Putamen (tissue), 1 donor: ENCODE data around the gene NSD2.

Source experiments
- DNase-seq: peaks from one replicate; pipeline ENCODE4 v3.0.0-alpha.2; 2016; ENCODE audit warnings: low spot score

The NSD2 gene

DNA sequence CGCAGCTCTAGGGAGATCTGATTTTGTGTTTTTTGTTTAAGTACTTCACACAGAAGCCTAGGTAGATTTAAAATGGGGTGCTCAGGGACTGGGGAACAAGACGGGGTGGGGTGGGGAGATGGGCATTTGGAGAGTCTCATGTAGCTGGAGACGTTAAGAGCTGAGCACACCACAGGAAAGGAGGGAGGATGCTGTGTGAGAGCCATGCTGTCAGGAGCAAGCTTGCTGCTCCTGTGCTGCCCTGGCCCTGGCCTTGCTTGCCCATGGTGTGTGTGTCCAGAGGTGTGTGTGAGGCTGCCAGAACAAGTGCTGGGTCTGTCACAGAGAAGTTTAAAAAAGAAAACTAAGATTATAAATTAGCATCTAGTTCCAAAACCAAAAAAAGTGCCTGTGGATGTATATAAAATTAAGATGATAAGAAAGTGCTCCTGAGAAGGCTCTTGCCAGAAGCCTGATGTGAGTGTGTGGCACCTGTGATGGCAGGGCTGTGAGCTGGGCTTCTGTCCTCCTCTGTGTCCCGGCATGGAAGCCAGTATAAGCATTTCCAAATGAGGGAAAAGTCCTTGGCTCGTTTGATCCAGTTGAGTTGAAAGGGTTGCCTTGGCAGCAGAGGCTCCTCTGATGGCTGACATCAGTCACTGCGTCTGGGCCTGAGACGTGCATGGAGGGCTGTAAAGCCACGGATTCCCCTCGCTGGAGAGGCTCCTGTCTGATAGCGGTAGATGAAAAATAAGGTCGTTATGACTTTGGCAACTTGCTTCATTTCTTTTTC is 74.1 kb downstream of the NSD2 start:
- DNase-seq: peak; percentile 34

DNA sequence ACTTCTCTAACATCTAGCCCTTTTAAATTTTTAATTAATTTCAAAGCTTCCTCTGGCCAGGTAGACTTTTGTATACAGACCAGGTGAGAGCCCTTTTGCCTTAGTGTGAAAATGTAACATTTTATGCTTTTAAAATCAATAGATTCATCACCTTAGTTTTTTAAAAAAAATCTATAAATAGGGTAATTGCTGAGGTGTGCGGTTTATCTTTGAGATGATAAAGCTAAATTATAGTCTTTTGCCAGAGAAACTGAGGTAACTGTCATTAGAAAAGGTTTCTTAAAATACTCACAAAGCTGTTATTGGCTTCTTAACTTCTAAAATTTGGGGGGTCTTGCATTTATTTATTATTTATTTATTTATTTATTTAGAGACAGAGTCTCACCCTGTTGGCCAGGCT is 74.7 kb downstream of the NSD2 start:
- DNase-seq: no peak

DNA sequence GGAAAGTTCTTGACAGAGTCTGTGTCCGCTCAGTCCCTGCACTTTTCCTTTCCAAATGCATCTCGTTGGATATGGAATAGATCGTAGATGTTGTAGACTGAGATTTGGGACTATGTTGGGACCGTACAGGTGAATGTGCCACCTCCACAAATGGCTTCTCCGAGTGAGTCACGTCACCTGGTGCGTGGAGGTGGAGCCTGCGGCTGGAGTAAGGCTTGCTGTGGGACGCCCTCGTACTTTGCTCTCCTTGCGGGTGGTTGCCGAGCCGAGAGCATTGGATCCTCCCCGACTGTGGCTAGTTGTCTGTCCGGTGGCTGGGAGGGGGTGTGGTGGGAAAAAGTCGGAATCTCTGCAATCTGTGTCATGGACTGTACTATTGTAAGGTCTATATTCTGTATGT is 77.0 kb downstream of the NSD2 start:
- peak; percentile 25 for DNase-seq

DNA sequence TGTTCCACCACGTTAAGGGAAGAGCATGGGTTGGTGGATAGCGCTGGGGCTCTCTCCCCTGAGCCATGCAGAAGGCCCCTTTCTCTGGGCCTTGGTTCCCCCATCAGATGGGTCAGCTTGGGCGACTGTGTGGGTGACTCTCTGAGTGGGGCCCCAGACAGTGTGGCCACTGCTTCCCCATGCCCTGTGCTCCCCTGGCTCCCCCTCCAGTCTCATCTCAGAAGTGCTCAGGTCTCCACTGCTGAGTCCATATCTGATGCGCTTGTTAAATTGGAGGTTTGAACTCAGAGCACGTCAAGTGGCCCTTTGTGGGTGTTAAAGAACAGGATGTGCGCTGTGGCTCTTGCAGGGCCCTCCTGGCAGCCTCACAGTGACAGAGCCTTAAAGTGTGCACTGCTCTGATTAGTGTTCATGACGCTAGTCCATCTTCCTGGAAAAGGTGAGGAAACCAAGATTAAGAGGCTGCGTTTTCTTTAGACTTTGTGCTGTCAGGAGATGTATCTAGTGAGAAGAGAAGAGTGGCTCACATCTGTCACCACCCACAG is 77.8 kb downstream of the NSD2 start:
- no peak for DNase-seq

DNA sequence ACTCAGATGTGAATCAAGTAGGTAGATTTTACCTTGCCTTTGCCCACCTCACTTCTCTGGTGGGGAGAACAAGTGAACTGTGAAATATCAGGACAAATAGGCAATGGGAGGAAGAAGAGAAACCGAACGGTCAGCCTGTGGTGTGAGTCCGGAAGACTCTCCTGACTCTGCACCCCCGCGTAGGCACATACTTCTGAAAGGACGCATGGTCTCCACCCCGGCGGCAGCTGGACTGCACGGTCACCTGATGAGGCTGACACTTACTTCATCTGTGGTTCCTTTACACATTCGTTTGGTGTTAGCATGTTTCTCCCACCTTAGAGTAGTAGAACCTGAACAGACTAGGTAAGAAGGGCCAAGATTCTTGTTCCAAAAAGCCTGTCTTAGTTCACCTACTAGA is 79.2 kb downstream of the NSD2 start:
- no peak for DNase-seq

DNA sequence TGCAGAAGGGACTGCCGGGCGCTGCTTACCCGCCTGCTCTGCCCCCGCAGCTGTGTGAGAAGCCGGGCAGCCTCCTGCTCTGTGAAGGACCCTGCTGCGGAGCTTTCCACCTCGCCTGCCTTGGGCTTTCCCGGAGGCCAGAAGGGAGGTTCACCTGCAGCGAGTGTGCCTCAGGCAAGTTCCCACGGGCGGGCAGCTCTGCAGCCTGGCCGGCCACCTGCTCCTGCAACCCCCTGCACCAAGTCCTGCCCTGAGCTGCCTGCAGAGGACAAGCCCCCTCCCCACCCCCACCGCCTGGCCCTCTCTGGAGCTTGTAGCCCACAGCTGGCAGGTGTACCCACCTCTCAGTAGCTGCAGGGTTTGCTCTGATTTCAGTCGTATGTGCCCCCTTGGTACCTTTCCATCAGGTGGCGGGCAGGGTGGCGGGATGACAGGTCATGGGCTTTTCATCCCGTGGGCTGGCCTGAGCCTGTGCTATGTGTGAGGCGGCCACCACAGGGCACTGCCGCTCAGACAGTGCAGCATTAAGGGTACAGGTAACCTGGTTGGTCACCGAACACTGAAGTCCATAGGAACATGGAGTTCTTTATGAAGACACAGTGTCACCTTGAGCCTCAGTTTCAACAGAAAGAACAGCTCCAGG is 81.0 kb downstream of the NSD2 start:
- no peak for DNase-seq

DNA sequence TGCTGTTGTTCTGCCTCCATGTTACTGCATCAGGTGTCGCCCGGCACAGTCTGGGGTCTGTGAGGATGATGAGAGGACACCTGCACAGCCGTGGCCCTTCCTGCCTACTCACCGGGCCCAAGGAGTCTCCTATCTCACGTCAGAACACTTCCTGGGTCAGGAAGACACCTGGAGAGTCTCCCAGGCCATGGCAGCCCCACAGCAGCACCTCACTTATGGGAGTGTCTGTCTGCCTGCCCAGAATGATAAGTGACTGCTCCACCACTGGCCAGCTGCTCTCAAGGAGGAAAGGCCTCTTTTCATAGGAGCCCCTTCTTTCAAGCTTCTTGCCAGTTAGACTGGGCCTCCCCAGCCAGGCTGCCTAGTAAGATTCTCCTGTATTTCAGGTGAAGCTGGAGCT is 81.5 kb downstream of the NSD2 start:
- no peak for DNase-seq

DNA sequence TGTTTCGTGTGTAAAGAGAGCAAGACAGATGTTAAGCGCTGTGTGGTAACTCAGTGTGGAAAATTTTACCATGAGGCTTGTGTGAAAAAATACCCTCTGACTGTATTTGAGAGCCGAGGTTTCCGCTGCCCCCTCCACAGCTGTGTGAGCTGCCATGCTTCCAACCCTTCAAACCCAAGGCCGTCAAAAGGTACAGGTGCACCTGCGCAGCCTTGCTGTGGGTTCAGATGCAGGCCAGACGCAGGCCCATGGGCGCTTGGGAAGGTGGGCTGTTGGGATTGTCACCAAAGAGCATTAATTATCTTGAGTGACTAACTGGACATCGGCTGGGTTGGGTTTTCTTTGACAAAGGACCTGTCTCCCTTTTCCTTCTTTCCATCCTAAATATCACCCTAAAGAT is 82.1 kb downstream of the NSD2 start:
- DNase-seq: no peak

DNA sequence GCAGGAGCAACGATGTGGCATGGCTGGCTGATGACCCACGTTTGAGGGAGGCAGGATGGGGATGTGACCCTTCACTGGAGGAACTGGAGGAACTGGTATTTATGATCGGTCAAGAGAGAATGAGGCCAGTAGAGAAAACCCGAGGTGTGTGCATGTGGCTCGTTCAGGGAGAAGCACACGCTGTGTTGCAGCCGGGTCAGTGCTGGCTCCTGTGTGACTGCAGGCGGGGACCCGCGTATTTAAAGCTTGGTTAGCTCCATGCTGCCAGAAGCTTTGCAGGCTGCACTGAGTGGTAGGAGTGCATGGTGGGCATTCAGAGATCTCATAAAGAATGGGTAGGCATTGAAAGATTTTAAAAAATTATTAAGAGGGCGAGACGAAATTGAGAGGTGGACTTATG is 85.4 kb downstream of the NSD2 start:
- DNase-seq: no peak

DNA sequence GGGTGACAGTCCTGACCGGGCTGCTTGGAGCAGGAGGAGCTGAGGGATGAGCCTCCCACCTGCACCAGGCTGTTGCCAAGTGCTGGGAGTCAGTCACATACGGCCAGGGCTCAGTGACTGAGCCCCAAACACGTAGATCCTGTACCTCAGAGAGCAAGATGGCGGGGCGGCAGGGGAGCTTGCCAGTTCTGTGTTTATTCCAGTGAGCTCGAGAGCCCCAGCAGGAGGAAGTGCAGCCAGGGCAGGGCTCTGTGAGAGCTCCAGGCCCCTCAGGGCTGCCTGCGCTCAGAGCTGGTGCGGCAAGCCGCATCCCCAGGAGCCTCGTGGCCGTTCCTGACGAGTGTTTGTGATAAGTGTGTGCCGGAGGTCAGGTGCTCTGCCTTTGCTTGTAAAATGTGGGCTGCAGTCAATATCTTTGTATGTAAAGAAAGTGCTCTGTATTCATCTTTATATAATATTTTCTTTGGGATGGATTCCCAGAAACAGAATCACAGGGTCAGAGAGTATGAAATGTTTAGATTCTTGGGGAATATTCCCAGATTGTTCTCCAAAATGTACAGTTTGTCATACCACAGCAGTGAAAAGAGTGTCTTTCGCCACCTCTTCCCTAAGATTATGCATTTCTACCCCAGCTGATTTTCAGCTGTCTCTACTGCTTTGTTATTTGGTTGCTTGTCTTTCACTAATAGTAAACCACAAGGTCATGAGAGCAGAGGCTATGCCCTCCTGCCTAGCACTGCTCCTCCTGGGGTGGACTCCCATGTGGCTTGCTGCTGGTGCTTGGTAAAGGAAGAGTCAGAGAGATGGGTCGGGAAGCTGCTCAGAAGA is 87.3 kb downstream of the NSD2 start:
- DNase-seq: no peak

DNA sequence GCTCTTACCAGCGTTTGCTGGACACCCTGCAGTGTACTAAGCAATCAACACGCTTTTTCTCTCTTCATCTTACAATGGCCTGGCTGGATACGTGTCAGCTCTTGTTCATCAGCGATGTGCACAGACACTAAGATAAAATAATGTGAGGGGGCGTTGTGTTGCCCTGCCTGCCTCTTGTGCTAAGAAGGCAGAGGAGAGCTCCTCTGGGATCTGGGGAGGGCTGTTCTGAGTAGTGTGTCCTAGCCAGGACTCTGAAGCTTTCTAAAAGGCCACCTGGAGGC is 87.9 kb downstream of the NSD2 start:
- no peak for DNase-seq

DNA sequence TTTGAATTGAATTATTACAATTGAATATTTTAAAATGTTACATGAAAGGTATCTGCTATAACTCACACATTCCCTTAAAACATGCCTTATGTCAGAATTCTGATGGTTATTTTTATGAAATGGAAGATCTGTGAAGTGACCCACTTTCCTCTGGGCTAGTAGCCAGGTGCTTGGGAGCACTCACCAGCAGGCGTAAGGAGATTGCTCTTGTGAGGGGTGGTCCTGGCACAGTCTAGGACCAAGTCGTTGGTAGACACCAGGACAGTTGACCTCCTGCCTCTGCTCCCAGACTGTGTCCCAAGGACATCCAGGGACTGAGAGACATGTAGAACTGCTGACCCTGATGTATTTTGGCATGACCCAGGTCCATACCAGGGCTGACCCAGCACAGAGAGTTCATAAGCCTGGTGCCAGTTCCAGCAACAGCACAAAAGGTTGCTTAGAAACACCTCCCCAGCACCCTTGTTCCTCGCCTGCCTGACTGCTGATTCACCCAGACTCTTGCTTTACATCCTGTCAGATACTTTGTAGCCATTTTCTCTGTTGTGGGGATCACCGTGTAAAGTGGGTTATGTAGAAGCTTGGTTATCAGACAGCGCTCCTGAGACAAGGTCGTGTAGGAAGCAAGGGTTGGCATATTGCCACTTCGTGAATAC is 89.1 kb downstream of the NSD2 start:
- DNase-seq: peak; percentile 76

DNA sequence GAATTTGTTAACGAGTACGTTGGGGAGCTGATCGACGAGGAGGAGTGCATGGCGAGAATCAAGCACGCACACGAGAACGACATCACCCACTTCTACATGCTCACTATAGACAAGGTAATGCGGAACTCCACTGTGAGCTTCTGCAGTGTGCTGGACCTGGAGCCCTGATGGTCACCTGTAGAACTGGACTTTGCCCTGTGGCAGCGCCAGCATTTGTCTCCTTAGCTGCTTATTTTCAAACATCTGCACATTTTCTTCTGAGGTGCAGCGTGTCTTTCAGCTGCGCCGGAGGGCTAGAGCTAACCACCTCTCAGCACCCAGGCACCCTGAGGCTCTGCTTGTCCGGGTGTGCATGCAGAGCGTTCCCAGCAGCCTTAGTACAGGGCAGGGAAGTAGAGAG is 89.8 kb downstream of the NSD2 start:
- no peak for DNase-seq

DNA sequence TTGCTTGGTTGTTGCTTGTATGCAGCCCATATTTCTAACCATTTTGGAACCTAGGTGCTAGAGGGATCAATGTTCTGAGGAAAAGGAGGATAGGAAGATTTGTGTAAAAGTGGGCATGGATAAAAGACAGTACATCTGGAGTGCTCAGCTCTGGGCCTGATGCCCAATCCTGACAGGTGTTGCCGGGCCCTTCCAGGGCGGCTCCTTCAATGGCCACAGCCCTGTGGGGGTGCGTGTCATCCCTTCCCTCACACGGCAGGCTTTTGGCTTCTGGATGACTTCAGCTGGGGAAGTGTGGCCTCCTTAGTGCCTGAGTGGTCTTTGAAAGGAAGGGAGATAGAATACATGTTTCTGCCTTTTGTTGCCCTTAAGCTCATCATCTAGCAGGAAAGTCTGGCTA is 90.4 kb downstream of the NSD2 start:
- no peak for DNase-seq

DNA sequence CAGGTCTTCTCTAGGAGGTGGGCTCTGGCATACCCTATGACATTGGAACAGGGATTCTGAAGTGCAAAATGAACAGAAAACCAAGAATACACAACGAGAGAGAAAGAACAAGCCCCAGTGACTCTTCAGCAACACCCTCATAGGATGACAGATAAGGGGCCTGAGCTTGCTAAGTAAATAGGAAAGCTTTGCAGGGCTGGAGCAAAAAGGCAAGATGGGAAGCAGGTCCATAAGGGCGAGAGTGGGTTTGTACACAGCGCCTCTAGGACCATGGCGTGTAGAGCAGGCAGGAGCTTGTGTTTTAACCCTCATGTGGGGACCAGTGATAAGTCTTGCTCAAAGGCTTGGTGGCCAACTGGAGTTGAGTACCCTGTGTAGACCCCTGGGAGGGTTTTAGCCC is 91.8 kb downstream of the NSD2 start:
- no peak for DNase-seq

DNA sequence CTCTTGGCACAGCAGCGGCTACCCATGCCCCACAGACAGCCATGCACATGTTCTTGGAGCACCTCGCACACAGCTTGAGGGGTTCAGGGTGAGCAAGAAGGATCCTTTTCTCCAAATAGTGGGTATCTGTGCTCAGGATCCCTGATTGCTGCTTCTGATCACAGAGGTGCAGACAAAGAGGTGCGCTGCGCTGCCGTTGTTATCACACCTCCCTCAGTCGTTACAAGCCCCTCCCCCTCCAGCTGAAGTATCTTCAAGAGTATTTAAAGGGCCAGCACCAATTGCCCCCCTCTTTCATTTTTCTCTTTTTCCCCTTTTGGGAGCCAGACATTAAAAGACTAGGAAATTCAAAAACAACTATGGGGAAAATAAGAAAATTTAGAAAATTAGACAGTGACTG is 93.2 kb downstream of the NSD2 start:
- DNase-seq: no peak

DNA sequence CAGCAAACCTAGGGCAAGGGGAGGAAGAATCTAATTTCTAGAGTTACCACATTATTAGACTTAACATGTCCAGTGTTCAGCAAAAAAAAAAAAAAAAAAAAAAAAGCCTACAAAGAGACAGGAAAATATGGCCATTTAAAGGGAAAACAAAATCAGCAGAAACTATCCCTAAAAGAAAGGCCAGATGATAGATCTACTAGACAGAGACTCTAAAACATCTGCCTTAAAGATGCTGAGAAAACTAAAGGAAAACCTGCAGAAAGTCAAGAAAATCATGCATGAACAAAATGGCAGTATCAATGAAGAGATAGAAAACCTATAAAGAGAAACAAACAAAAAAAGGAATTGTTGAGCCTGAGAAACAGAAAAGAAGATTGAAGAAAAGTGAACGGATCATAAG is 93.8 kb downstream of the NSD2 start:
- no peak for DNase-seq

DNA sequence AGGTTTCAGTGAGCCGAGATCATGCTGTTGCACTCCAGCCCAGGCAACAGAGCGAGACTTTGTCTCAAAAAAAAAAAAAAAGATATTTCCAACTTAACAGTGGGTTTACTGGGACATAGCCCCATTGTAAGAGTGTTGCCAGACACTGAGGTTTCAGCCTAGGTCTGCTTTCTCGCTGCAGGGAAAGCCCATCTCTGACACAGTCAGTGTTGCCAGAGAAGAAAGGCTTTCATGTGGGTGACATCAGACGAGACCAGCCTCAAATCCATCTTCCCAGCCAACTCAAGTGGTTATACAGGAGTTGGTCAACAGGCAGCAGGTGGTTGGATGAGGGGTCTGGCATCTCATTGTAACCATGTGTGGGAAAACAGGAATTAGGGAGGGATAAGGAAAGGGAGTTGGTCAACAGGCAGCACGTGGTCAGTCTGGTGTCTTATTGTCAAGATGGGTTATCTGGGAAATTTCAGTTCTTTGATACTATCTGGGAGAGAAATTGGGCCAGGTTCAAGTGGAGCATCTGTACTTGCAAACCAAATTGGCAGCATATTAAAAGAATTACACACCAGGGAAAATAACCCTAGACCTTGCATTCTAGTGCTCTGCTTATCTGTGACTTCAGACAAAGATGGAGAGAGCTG is 96.4 kb downstream of the NSD2 start:
- no peak for DNase-seq

DNA sequence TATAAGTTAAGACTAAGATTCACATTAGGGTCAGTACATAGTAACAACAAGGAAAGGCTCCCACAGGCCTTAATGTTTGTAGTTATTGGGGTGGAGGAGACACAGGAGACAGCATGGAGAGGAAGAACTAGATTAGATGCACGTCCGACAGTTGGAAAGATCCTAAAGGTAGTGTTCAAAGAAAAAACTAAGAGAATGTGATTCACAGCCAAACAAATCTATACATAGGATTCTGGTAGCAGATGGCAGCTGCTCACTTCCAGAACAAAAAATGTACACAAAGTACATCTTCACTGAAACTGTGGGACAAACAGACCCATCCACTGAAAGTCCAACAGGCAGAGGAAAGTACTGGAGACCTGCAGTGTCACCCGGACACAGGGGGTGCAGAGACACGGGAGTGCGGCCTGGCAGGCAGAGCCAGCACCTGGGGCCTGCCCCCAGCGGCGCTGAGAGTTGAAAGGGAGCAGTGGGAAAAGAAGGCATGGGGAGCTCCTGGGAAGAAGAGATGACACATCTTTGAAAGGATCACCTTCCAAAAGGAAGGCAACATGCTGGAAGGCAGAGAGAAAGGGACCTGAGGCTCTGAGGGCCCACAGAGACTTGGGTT is 97.6 kb downstream of the NSD2 start:
- no peak for DNase-seq

DNA sequence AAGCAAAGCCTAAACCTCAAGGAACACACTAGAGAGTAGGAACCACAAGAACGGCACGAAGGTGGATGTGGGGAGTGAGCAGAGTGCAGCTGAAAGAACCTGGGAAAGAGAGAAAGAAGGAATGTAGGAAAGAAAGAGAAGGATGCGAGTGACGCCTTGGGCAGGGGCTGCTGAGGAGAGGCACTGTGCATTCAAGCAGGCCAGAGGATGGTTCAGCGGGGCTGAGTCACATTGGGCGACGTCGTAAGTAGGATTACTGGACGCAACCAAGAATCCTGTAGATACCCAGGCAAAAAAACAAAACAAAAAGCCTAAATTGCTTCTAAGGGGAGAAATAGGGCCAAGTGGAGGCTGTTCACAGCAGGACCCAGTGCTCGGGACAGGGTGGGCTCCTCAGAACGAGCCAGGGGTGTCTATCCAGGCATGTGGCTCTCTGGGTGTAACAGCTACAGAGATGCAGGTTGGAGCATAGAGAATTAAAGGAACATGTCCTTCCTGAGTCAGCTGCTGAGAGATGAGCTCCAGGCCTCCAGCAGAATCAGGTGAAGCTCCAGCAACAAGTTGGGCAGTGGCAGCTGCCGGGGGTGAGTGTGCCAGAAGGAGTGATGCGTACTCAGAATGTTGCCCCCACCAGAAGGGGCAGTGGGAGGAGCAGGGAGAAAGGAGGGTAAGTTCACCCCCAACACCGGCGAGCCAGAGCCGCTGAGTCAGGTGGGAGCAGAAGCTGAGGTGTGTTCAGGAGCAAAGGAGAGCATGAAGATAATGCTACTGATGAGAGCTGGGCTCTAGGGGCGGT is 98.9 kb downstream of the NSD2 start:
- no peak for DNase-seq

DNA sequence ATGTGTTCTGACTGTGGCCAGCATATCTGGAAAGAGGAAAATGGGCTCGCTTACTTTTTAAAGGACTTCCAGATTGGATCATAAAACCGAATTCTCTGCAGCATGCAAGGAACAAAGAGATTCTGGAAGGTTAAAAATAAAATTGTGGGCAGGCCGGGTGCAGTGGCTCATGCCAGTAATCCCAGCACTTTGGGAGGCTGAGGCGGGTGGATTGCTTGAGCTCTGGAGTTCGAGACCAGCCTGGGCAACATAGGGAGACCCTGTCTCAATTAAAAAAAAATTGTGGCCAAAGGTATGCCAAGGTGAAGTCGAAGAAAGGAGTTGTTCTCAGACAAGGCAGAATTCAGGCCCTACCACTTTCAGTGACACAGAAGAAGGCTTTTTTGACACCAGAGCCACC is 99.7 kb downstream of the NSD2 start:
- no peak for DNase-seq
